ENCODE measurements around the gene TERF2IP.

- TF ChIP-seq CTCF (conservative IDR thresholded peaks at IDR 0.05 in 1 of 2, IDR thresholded peaks at IDR 0.05 in 1 of 2; ENCODE audit: low read depth in 1 of 2, low read length in 2 of 2): no peak
- no peak for TF ChIP-seq EZH2 (IDR thresholded peaks at IDR 0.05; ENCODE audit: low read length, missing control alignments)
Measured at GRCh38 chr16:75679366-75679765, 31.8 kb downstream of the TERF2IP start.

All from fibroblast of lung (primary cell).